ENCODE data around the gene DCHS2.

- TF ChIP-seq CTCF (IDR thresholded peaks at IDR 0.05; ENCODE audit: borderline replicate concordance, extremely low read depth, low read length, poor library complexity, severe bottlenecking) (no peak), EZH2 (IDR thresholded peaks at IDR 0.05; ENCODE audit: borderline replicate concordance, low read depth, low read length, severe bottlenecking) (no peak)
These were observed 146.2 kb downstream of the DCHS2 start for GRCh38 chr4:154345359-154345758.
